Activated CD8-positive, alpha-beta T cell treated with anti-CD3 and anti-CD28 coated beads, Interleukin-2, amount 10 ng/mL, durations not matched to agents 7 days and 5 days (primary cell): ENCODE data around the gene MRPS23. TPM values are rescaled to one million over a fixed set of nuclear protein-coding genes. Genes with fewer than 3 reads are reported as not detected.

Experiments
- ATAC-seq: fragments of 150-1000 bp; cut with Tn5 transposase; one replicate; pipeline ENCODE4 v1.10.0; 2021; ENCODE audit warnings: moderate library complexity
- CTCF ChIA-PET: fragments of 350-600 bp; sonication (Branson Sonifier 250); formaldehyde crosslinking; loops from one replicate; lab custom pipeline; 2021; ENCODE audit warnings: antibody characterized with exemption; lab: Charles Lee
- POLR2A ChIA-PET: fragments of 350-600 bp; sonication (Branson Sonifier 250); formaldehyde crosslinking; loops from one replicate; lab custom pipeline; 2021; ENCODE audit warnings: antibody characterized with exemption; lab: Charles Lee
- DNase-seq: peaks from one replicate; pipeline ENCODE4 v3.0.0-alpha.2; 2020
- H3K27ac Mint-ChIP-seq: one replicate; pipeline ENCODE4 v1.8.0; 2021; ENCODE audit warnings: mild to moderate bottlenecking, mixed read lengths
- H3K27me3 Mint-ChIP-seq: one replicate; pipeline ENCODE4 v1.8.0; 2021; ENCODE audit warnings: low read depth, mixed read lengths
- H3K36me3 Mint-ChIP-seq: one replicate; pipeline ENCODE4 v1.8.0; 2021; ENCODE audit warnings: low read depth, mixed read lengths
- H3K4me1 Mint-ChIP-seq: one replicate; pipeline ENCODE4 v1.8.0; 2021; ENCODE audit warnings: low read depth, mixed read lengths
- H3K4me3 Mint-ChIP-seq: one replicate; pipeline ENCODE4 v1.8.0; 2021; ENCODE audit warnings: mild to moderate bottlenecking, mixed read lengths
- H3K9me3 Mint-ChIP-seq: one replicate; pipeline ENCODE4 v1.8.0; 2022; ENCODE audit warnings: mixed read lengths; ENCODE audit not compliant: insufficient read depth
- total RNA-seq, 2 experiments: library from RNA; stranded (reverse); gene quantifications; one replicate each; pipeline ENCODE4 v1.2.3, GENCODE V29; 2021

The MRPS23 gene
- total RNA-seq, 2 experiments from 2014 or later, result 46.3 to 48.7 TPM

GRCh38 chr17:57868910-57869616 lies 19.2 kb upstream of the MRPS23 start:
- POLR2A ChIA-PET, result interaction anchor here (1.1 to 2.1 kb wide), 4 partner anchors 9 to 30 kb away, joined by 3 to 7 read pairs (median 4); partner anchors contain the start of gene MRPS23
- Mint-ChIP-seq H3K27me3 (peaks cover 26% of the 10 kb centered on the region), H3K4me1 (peaks cover 35% of the 10 kb centered on the region), H3K36me3 (no peaks in the 10 kb centered on the region), H3K27ac (peak overlapping the region; percentile 43), H3K4me3 (no peak overlapping the region), H3K9me3 (no peaks in the 10 kb centered on the region)
- DNase-seq, result no peak
- CTCF ChIA-PET, result interaction anchor here (0.7 to 5.2 kb wide), 4 partner anchors 10 to 130 kb away, joined by 3 to 40 read pairs (median 8); no protein-coding TSS in a partner anchor
- ATAC-seq, result no peak

GRCh38 chr17:57868007-57868909 lies 18.4 kb upstream of the MRPS23 start:
- peak; percentile 88 for ATAC-seq
- no peak overlapping the region for H3K4me3 Mint-ChIP-seq
- peaks cover 24% of the 10 kb centered on the region for H3K27me3 Mint-ChIP-seq
- ChIA-PET CTCF (interaction anchor here (0.7 to 5.2 kb wide), 10 partner anchors 9 to 244 kb away, joined by 3 to 40 read pairs (median 3); no protein-coding TSS in a partner anchor), POLR2A (interaction anchor here (0.9 to 2.1 kb wide), 2 partner anchors 18 to 120 kb away, joined by 3 to 7 read pairs; partner anchors contain the start of gene MRPS23)
- no peaks in the 10 kb centered on the region for H3K36me3 Mint-ChIP-seq
- peaks cover 27% of the 10 kb centered on the region for H3K4me1 Mint-ChIP-seq
- peak; percentile 72 for DNase-seq
- peak overlapping the region; percentile 85 for H3K27ac Mint-ChIP-seq
- no peaks in the 10 kb centered on the region for H3K9me3 Mint-ChIP-seq

GRCh38 chr17:57867126-57867525 lies 17.3 kb upstream of the MRPS23 start:
- peaks cover 20% of the 10 kb centered on the region for H3K4me1 Mint-ChIP-seq
- CTCF ChIA-PET, result interaction anchor here (0.9 to 5.2 kb wide), 10 partner anchors 8 to 245 kb away, joined by 3 to 40 read pairs (median 4); no protein-coding TSS in a partner anchor
- H3K27me3 Mint-ChIP-seq, result peaks cover 30% of the 10 kb centered on the region
- peak overlapping the region; percentile 85 for H3K27ac Mint-ChIP-seq
- POLR2A ChIA-PET, result interaction anchor here (0.6 to 1.0 kb wide), 3 partner anchors 17 to 123 kb away, joined by 3 read pairs; partner anchors contain the start of gene MRPS23
- H3K4me3 Mint-ChIP-seq, result no peak overlapping the region
- ATAC-seq (no peak), DNase-seq (no peak)
- H3K36me3 Mint-ChIP-seq, result no peaks in the 10 kb centered on the region
- no peaks in the 10 kb centered on the region for H3K9me3 Mint-ChIP-seq

GRCh38 chr17:57866723-57867122 lies 16.9 kb upstream of the MRPS23 start:
- Mint-ChIP-seq H3K9me3 (no peaks in the 10 kb centered on the region), H3K27ac (no peak overlapping the region), H3K4me3 (no peak overlapping the region), H3K4me1 (peaks cover 20% of the 10 kb centered on the region), H3K27me3 (peaks cover 29% of the 10 kb centered on the region), H3K36me3 (no peaks in the 10 kb centered on the region)
- POLR2A ChIA-PET, result interaction anchor here (1.0 to 1.1 kb wide), 2 partner anchors 17 to 141 kb away, joined by 3 read pairs; partner anchors contain the start of genes MRPS23 and SRSF1
- no peak for ATAC-seq
- CTCF ChIA-PET, result interaction anchor here (0.8 to 5.2 kb wide), 4 partner anchors 8 to 130 kb away, joined by 3 to 40 read pairs (median 4); no protein-coding TSS in a partner anchor
- no peak for DNase-seq

- DNase-seq, result no peak
- ChIA-PET CTCF (interaction anchor here (0.8 to 5.2 kb wide), 3 partner anchors 7 to 127 kb away, joined by 3 to 40 read pairs (median 4); no protein-coding TSS in a partner anchor), POLR2A (interaction anchor here (1.0 to 1.1 kb wide), 2 partner anchors 16 to 141 kb away, joined by 3 read pairs; partner anchors contain the start of genes MRPS23 and SRSF1)
- no peak for ATAC-seq
- Mint-ChIP-seq H3K9me3 (no peaks in the 10 kb centered on the region), H3K36me3 (no peaks in the 10 kb centered on the region), H3K4me1 (peaks cover 22% of the 10 kb centered on the region), H3K27me3 (peaks cover 31% of the 10 kb centered on the region), H3K4me3 (no peak overlapping the region), H3K27ac (no peak overlapping the region)
Observed at GRCh38 chr17:57866319-57866718, 16.5 kb upstream of the MRPS23 start.

- H3K4me3 Mint-ChIP-seq, result no peak overlapping the region
- peaks cover 31% of the 10 kb centered on the region for H3K4me1 Mint-ChIP-seq
- DNase-seq (no peak), ATAC-seq (no peak)
- no peak overlapping the region for H3K27ac Mint-ChIP-seq
- POLR2A ChIA-PET, result interaction anchor here (0.8 kb wide), 2 partner anchors 10 to 13 kb away, joined by 3 to 4 read pairs; no protein-coding TSS in a partner anchor
- H3K36me3 Mint-ChIP-seq, result no peaks in the 10 kb centered on the region
- CTCF ChIA-PET, result interaction anchor here (0.7 kb wide), 1 partner anchor 118 kb away, joined by 3 read pairs; no protein-coding TSS in a partner anchor
- H3K27me3 Mint-ChIP-seq, result peaks cover 38% of the 10 kb centered on the region
- H3K9me3 Mint-ChIP-seq, result no peaks in the 10 kb centered on the region
Observed at GRCh38 chr17:57864273-57864672, 14.4 kb upstream of the MRPS23 start.

- Mint-ChIP-seq H3K27me3 (peaks cover 43% of the 10 kb centered on the region), H3K36me3 (no peaks in the 10 kb centered on the region), H3K4me3 (no peak overlapping the region), H3K4me1 (peaks cover 21% of the 10 kb centered on the region), H3K9me3 (no peaks in the 10 kb centered on the region), H3K27ac (no peak overlapping the region)
- ChIA-PET POLR2A (no interaction called here), CTCF (interaction anchor here (7.9 kb wide), 1 partner anchor 138 kb away, joined by 138 read pairs; no protein-coding TSS in a partner anchor)
- DNase-seq (no peak), ATAC-seq (no peak)
Observed at GRCh38 chr17:57862694-57863667, 13.1 kb upstream of the MRPS23 start.

GRCh38 chr17:57861790-57862693 lies 12.2 kb upstream of the MRPS23 start:
- ChIA-PET POLR2A (no interaction called here), CTCF (interaction anchor here (2.0 to 7.9 kb wide), 2 partner anchors 29 to 139 kb away, joined by 7 to 138 read pairs; no protein-coding TSS in a partner anchor)
- no peak overlapping the region for H3K27ac Mint-ChIP-seq
- H3K36me3 Mint-ChIP-seq, result no peaks in the 10 kb centered on the region
- H3K4me1 Mint-ChIP-seq, result peaks cover 12% of the 10 kb centered on the region
- H3K4me3 Mint-ChIP-seq, result no peak overlapping the region
- no peaks in the 10 kb centered on the region for H3K9me3 Mint-ChIP-seq
- DNase-seq, result no peak
- peaks cover 43% of the 10 kb centered on the region for H3K27me3 Mint-ChIP-seq
- ATAC-seq, result no peak

- H3K4me1 Mint-ChIP-seq, result peaks cover 11% of the 10 kb centered on the region
- H3K27ac Mint-ChIP-seq, result peak overlapping the region; percentile 15
- no peaks in the 10 kb centered on the region for H3K9me3 Mint-ChIP-seq
- H3K36me3 Mint-ChIP-seq, result no peaks in the 10 kb centered on the region
- CTCF ChIA-PET, result interaction anchor here (0.9 to 7.9 kb wide), 18 partner anchors 8 to 252 kb away, joined by 3 to 138 read pairs (median 4); partner anchors contain the start of genes MRPS23 and SRSF1
- peaks cover 43% of the 10 kb centered on the region for H3K27me3 Mint-ChIP-seq
- DNase-seq (peak; percentile 55), ATAC-seq (peak; percentile 80)
- peak overlapping the region; percentile 56 for H3K4me3 Mint-ChIP-seq
- POLR2A ChIA-PET, result interaction anchor here (1.1 to 4.1 kb wide), 4 partner anchors 11 to 146 kb away, joined by 3 to 23 read pairs (median 5); partner anchors contain the start of genes MRPS23 and SRSF1
Observed at GRCh38 chr17:57861000-57861789, 11.4 kb upstream of the MRPS23 start.
